Measurements from ENCODE around the gene ARNT2. TPM values are rescaled to one million over a fixed set of nuclear protein-coding genes. Genes with fewer than 3 reads are reported as not detected.

Gene ARNT2
- polyA plus RNA-seq, 1 of the 3 experiments (the other 2 are of a cell fraction): 17.0 TPM

DNA sequence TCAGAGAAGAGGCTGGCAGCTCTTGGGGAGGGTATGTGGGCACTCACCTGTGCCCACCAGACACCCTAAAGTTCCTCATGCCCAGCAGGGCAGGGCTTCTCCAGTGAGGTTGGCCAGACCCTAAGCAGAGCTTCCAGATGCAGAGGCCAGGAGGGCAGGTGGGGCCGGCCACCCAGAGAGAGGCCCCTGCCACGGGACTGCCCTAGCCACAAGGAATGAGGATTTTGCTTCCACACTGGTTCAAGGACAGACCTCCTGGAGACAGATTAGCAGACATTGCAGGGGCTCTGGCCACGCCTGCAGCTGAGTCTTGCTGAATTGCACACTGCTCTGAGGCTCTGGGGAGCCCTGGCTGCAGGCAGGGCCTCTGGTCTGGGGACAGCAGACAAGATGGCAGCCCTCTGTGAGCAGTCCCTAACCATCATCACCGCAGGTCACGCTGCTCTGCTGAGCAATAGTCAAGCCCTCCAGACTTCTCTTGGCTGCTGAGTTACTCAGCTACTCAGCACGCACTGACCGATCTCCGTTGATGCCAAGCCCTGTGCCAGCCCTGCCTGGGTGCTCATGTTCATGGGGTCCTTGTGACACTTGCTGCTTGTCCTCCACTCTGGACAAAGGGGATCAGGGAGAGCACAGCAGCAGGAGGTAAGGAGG, 173.5 kb downstream of the ARNT2 start:
- no peak for TF ChIP-seq RAD21 (IDR thresholded peaks at IDR 0.05; ENCODE audit: low read length)
- TF ChIP-seq, protein P1, sequence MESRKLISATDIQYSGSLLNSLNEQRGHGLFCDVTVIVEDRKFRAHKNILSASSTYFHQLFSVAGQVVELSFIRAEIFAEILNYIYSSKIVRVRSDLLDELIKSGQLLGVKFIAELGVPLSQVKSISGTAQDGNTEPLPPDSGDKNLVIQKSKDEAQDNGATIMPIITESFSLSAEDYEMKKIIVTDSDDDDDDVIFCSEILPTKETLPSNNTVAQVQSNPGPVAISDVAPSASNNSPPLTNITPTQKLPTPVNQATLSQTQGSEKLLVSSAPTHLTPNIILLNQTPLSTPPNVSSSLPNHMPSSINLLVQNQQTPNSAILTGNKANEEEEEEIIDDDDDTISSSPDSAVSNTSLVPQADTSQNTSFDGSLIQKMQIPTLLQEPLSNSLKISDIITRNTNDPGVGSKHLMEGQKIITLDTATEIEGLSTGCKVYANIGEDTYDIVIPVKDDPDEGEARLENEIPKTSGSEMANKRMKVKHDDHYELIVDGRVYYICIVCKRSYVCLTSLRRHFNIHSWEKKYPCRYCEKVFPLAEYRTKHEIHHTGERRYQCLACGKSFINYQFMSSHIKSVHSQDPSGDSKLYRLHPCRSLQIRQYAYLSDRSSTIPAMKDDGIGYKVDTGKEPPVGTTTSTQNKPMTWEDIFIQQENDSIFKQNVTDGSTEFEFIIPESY (IDR thresholded peaks at IDR 0.05; ENCODE audit: borderline replicate concordance, low read depth): no peak
- TF ChIP-seq EP300 (IDR thresholded peaks at IDR 0.05; ENCODE audit: borderline replicate concordance in 1 of 2, low read depth in 1 of 2, low read length in 1 of 2): no peak
- TF ChIP-seq TCF12 (IDR thresholded peaks at IDR 0.05): no peak
- no peak for TF ChIP-seq TAF1 (IDR thresholded peaks at IDR 0.05; ENCODE audit: borderline replicate concordance, low read depth, low read length)
- TF ChIP-seq MEF2A (IDR thresholded peaks at IDR 0.05; ENCODE audit: borderline replicate concordance, low read depth): no peak
- TF ChIP-seq, protein P2, sequence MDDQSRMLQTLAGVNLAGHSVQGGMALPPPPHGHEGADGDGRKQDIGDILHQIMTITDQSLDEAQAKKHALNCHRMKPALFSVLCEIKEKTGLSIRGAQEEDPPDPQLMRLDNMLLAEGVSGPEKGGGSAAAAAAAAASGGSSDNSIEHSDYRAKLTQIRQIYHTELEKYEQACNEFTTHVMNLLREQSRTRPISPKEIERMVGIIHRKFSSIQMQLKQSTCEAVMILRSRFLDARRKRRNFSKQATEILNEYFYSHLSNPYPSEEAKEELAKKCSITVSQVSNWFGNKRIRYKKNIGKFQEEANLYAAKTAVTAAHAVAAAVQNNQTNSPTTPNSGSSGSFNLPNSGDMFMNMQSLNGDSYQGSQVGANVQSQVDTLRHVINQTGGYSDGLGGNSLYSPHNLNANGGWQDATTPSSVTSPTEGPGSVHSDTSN (IDR thresholded peaks at IDR 0.05): no peak
- no peak for TF ChIP-seq SIN3A (IDR thresholded peaks at IDR 0.05; ENCODE audit: borderline replicate concordance, low read depth, low read length)
- no peak for TF ChIP-seq GATA2 (CRISPR knock-in tag; IDR thresholded peaks at IDR 0.05)
- TF ChIP-seq, protein P3, sequence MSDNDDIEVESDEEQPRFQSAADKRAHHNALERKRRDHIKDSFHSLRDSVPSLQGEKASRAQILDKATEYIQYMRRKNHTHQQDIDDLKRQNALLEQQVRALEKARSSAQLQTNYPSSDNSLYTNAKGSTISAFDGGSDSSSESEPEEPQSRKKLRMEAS (IDR thresholded peaks at IDR 0.05; ENCODE audit: low read depth): no peak
- no peak for TF ChIP-seq POLR2AphosphoS5 (IDR thresholded peaks at IDR 0.05; ENCODE audit: low read depth, low read length)
- TF ChIP-seq YY1 (IDR thresholded peaks at IDR 0.05; ENCODE audit: low read depth): no peak
- no peak for TF ChIP-seq NFIC (IDR thresholded peaks at IDR 0.05; ENCODE audit: borderline replicate concordance)
- TF ChIP-seq GABPA (IDR thresholded peaks at IDR 0.05; ENCODE audit: low read depth): no peak
- TF ChIP-seq ELF1 (IDR thresholded peaks at IDR 0.05): no peak
- no peak for DNase-seq
- Histone ChIP-seq H3K36me3 (replicated peaks in 1 of 2; ENCODE audit: control insufficient read depth in 1 of 2, insufficient read depth in 2 of 2, low read length in 1 of 2) (peaks cover 5 to 44% of the 10 kb centered on the region in 2 experiments), H3K9me2 (no peaks in the 10 kb centered on the region), H3K9me3 (no peaks in the 10 kb centered on the region), H4K20me1 (ENCODE audit: insufficient read depth) (no peaks in the 10 kb centered on the region), H3K4me3 (ENCODE audit: low read depth in 2 of 2, low read length in 1 of 2) (no peak overlapping the region), H3K9ac (no peak overlapping the region), H3K79me2 (ENCODE audit: insufficient read depth) (no peaks in the 10 kb centered on the region), H3F3A (replicated peaks; ENCODE audit: insufficient read depth) (no peaks in the 10 kb centered on the region), H3K27me3 (ENCODE audit: insufficient read depth) (no peaks in the 10 kb centered on the region), H3K4me1 (ENCODE audit: control insufficient read depth in 1 of 2, insufficient read depth in 2 of 2, low read depth in 1 of 2, low read length in 1 of 2) (no peaks in the 10 kb centered on the region), H3K4me2 (no peak overlapping the region), H2AFZ (ENCODE audit: low read depth) (no peak overlapping the region), H3K27ac (ENCODE audit: low read depth in 2 of 2, low read length in 1 of 2) (no peak overlapping the region)
- CTCF ChIA-PET: interaction anchor here (0.6 to 1.9 kb wide), 6 partner anchors 10 to 202 kb away, joined by 3 to 5 read pairs (median 4); partner anchors contain the start of gene CEMIP
- 100% methylated on average over 7 of the region's 8 CpGs for WGBS (ENCODE audit: low lambda C conversion rate)
- POLR2A ChIA-PET: no interaction called here

DNA sequence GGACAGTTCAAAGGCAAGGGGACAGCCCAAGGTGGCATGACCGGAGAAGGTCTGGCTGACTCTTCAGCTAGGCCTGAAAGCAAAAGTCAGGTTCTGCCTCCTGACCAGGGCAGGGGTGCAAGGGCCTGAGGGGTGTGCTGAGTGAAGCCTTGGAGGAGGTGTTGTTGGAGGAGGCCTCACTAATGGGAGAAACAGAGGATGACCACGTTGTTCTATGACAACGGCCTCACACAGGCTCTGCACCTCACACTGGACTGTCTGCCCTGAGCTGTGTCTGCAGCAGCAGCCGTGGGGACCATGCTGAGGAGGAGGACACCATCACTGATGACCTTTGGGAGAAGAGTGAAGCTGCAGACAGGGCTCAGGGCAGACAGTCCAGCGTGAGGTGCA, 174.0 kb downstream of the ARNT2 start:
- no peak overlapping the region for H3K9ac ChIP-seq
- H3K4me3 ChIP-seq (ENCODE audit: low read depth in 2 of 2, low read length in 1 of 2): no peak overlapping the region
- no peaks in the 10 kb centered on the region for H3K79me2 ChIP-seq (ENCODE audit: insufficient read depth)
- 94% methylated on average over 2 of the region's 5 CpGs for WGBS (ENCODE audit: low lambda C conversion rate)
- H3F3A ChIP-seq (replicated peaks; ENCODE audit: insufficient read depth): no peaks in the 10 kb centered on the region
- H4K20me1 ChIP-seq (ENCODE audit: insufficient read depth): no peaks in the 10 kb centered on the region
- H2AFZ ChIP-seq (ENCODE audit: low read depth): no peak overlapping the region
- CTCF ChIA-PET: interaction anchor here (0.6 to 4.3 kb wide), 7 partner anchors 10 to 202 kb away, joined by 3 to 25 read pairs (median 4); partner anchors contain the start of gene CEMIP
- peaks cover 5 to 48% of the 10 kb centered on the region in 2 experiments for H3K36me3 ChIP-seq (replicated peaks in 1 of 2; ENCODE audit: control insufficient read depth in 1 of 2, insufficient read depth in 2 of 2, low read length in 1 of 2)
- POLR2A ChIA-PET: no interaction called here
- H3K27me3 ChIP-seq (ENCODE audit: insufficient read depth): no peaks in the 10 kb centered on the region
- H3K9me3 ChIP-seq: no peaks in the 10 kb centered on the region
- no peaks in the 10 kb centered on the region for H3K9me2 ChIP-seq
- DNase-seq: no peak
- H3K4me2 ChIP-seq: no peak overlapping the region
- no peaks in the 10 kb centered on the region for H3K4me1 ChIP-seq (ENCODE audit: control insufficient read depth in 1 of 2, insufficient read depth in 2 of 2, low read depth in 1 of 2, low read length in 1 of 2)
- no peak overlapping the region for H3K27ac ChIP-seq (ENCODE audit: low read depth in 2 of 2, low read length in 1 of 2)
- no peak for TF ChIP-seq EZH2phosphoT487 (IDR thresholded peaks at IDR 0.05; ENCODE audit: borderline replicate concordance, low read depth)
- no peak for TF ChIP-seq EP300 (IDR thresholded peaks at IDR 0.05; ENCODE audit: borderline replicate concordance in 1 of 2, low read depth in 1 of 2, low read length in 1 of 2)
- no peak for TF ChIP-seq NFIC (IDR thresholded peaks at IDR 0.05; ENCODE audit: borderline replicate concordance)
- TF ChIP-seq SMC3 (IDR thresholded peaks at IDR 0.05; ENCODE audit: low read depth, low read length): no peak
- no peak for TF ChIP-seq RAD21 (IDR thresholded peaks at IDR 0.05; ENCODE audit: low read length)
- TF ChIP-seq, protein P4, sequence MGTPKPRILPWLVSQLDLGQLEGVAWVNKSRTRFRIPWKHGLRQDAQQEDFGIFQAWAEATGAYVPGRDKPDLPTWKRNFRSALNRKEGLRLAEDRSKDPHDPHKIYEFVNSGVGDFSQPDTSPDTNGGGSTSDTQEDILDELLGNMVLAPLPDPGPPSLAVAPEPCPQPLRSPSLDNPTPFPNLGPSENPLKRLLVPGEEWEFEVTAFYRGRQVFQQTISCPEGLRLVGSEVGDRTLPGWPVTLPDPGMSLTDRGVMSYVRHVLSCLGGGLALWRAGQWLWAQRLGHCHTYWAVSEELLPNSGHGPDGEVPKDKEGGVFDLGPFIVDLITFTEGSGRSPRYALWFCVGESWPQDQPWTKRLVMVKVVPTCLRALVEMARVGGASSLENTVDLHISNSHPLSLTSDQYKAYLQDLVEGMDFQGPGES (IDR thresholded peaks at IDR 0.05; ENCODE audit: low read depth, low read length): no peak
- no peak for TF ChIP-seq FOXJ3 (CRISPR knock-in tag; IDR thresholded peaks at IDR 0.05)
- TF ChIP-seq GATA2 (CRISPR knock-in tag; IDR thresholded peaks at IDR 0.05): no peak
- TF ChIP-seq, protein P5, sequence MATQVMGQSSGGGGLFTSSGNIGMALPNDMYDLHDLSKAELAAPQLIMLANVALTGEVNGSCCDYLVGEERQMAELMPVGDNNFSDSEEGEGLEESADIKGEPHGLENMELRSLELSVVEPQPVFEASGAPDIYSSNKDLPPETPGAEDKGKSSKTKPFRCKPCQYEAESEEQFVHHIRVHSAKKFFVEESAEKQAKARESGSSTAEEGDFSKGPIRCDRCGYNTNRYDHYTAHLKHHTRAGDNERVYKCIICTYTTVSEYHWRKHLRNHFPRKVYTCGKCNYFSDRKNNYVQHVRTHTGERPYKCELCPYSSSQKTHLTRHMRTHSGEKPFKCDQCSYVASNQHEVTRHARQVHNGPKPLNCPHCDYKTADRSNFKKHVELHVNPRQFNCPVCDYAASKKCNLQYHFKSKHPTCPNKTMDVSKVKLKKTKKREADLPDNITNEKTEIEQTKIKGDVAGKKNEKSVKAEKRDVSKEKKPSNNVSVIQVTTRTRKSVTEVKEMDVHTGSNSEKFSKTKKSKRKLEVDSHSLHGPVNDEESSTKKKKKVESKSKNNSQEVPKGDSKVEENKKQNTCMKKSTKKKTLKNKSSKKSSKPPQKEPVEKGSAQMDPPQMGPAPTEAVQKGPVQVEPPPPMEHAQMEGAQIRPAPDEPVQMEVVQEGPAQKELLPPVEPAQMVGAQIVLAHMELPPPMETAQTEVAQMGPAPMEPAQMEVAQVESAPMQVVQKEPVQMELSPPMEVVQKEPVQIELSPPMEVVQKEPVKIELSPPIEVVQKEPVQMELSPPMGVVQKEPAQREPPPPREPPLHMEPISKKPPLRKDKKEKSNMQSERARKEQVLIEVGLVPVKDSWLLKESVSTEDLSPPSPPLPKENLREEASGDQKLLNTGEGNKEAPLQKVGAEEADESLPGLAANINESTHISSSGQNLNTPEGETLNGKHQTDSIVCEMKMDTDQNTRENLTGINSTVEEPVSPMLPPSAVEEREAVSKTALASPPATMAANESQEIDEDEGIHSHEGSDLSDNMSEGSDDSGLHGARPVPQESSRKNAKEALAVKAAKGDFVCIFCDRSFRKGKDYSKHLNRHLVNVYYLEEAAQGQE (IDR thresholded peaks at IDR 0.05; ENCODE audit: low read depth, low read length): no peak
